Measurements from ENCODE around the gene ERBB4.
"Not testable (repeated sequence)": the region's sequence is repeated elsewhere in the genome, so short reads cannot be mapped to it uniquely, and the experiment has no call there.

ERBB4 gene

DNA sequence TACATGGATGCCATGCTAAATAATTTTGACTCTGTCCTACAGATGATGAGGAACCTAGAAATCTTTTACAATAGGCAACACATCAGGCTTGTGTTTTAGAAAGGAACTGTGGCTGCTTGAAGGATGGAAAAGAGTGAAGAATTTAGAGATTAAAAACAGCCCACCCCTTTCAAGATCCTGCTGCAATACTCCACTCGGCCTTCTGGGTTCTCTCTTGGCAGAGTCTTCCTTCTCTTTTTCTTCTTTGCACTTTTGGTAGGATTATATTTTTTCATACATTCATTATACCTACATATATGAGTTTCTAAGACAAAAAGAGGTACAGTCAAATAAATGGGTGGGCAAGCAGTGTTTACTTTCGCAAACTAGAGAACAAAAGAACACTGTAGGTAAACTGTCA, 474.3 kb downstream of the ERBB4 start:
- DNase-seq (ENCODE audit: low spot score) = no peak

DNA sequence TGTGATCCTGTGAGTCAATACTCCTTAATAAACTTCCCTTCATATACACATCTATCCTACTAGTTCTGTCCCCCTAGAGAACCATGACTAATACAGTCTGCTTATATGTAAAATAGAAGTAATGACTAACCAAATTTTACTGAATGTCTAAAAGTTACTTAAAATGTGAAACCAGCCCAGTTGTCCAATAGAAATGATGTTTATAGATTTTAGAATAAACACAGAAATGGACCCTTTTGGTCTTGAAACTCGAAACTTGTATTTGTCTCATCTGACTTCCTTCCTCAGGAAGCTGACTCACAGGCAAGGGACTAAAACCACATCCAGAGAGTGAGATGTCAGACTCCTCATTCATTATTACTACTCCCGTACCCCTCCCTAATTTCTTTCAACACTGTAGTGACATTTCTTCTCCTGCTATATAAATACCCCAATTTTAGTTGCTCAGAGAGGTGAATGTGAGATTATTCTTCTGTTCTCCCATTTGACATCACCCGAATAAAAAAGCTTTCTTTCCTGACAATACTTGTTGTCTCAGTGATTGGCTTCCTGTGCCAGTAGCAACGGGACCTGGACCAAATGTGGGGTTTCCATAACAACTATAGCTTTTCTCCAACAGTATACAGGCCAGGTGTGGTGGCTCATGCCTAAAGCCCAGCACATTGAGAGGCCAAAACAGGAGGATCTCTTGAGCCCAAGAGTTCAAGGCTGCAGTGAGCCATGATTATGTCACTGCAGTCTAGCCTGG, 486.0 kb downstream of the ERBB4 start:
- DNase-seq (ENCODE audit: low spot score) = no peak

DNA sequence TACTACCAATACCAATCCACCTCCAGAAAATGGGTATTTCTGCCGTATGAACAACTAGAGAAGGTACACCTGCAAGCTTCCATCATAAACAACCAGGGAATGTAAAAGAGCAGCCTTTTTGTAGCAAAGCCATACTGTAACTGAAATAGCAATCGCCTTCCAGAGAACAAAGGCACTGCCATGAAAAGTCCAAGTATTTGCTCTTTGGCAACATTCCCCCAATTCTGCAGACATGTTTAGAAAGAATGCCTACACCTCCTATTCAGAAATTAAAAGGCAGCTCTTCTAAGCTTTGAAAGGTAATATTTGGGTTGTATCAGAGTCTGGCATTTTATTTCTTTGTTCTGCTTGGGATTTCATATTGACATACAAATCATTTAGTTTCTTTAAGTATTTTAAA, 487.7 kb downstream of the ERBB4 start:
- no peak for DNase-seq (ENCODE audit: low spot score)

- no peak for DNase-seq (ENCODE audit: low spot score)
Measured at GRCh38 chr2:212042562-212042961, 496.0 kb downstream of the ERBB4 start.

DNA sequence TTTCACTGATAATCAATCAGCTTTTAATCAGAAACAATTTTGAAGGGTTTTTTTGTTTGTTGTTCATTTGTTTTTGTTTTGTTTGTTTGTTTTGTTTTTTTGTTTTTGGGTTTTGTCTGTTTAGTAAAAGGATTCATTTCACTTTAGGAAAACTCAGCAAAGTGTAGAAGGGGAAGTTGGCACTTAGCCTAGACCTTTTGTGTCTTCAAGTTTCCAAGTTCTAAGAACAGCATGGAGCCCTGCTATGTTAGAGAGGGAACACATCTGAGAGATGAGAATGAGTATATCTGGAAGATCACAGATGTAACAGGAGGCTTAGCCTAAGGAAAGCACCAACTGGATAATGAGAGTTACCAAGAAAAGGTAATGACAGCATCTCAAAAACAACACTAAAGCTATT, 501.5 kb downstream of the ERBB4 start:
- no peak for DNase-seq (ENCODE audit: low spot score)

DNA sequence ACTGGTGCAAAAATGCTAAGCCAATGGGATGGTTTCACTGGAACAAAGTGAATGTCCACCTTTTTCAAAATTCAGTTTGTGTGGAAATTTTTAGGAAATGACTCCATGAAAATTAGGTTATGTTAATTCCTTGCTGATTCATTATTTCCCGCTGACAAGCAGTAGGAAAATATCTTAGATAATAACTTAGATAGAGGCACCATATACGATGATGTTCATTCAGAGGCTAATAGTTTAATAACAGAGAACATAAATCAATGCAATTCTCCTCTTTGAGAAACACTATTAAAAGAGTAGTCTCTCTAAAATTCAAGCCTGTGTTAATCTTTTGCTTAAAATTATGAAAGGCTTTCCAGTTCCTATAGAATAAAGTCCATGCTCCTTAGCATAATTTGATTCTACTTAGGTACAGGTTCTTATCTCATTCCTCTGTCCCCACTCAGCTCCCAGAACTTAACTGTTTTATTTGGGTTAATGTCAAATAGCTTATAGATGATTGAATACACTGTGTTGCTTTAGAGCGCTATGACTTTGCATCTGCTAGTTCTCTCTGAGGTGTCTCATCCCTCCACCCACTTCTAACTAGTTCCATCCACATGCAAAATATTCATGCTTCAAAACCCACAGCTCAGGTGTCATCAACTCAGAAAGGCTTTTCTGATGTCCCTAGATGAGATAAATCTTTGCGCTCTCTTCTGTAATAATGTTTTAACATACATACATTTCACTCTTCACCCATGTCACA, 503.6 kb downstream of the ERBB4 start:
- no peak for DNase-seq (ENCODE audit: low spot score)

- no peak for DNase-seq (ENCODE audit: low spot score)
Measured at GRCh38 chr2:212033888-212034287, 504.7 kb downstream of the ERBB4 start.

DNA sequence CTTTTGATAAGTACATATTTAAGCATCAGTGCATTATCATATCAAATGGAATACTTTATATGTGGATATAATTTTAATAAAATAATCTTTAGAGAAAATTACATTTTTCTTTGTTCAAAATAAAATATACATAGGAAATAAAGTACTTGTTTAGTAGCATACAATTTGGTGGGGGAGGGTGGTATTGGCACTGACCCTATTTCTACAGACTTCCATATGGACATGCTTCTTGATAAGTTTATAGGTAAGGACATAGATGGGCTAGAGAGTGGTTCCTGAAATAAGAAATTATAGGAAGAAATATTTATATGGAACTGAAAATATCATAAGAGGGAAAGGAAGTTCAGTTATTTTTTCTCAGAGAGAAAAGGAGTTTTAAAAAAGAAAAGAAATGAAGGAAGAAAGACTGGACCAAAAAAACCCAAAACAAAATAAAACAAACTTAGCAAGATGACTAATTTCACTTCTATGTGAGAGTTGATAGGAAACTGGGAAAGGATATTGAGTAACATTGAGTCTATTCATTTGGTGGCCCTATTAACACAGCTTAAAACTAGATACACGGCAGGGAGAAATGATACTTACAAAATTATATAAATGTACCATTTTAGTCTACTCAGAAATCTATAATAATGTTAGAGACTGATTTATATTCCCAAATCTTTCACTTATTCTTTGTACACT, 505.9 kb downstream of the ERBB4 start:
- DNase-seq (ENCODE audit: low spot score) = no peak

GRCh38 chr2:212032032-212032431, 506.6 kb downstream of the ERBB4 start:
- no peak for DNase-seq (ENCODE audit: low spot score)

DNA sequence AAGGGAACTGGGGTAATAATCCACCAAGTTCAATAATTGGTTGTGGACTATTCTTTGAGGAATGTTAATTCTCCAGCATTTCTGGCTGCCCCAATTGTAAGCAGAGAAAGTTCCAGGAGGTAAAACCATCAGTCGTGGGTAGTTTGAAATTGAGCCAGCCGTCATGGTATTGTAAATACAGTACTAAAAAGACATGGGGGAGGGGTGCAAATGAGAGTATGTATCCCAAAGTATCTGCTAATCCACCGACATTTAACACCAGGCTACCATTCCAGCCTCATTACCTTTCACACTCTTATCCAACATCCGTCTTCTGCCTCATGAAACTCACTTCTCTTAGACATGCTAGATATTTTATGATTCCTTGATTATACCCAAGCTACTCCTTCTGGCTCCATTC, 507.9 kb downstream of the ERBB4 start:
- no peak for DNase-seq (ENCODE audit: low spot score)

DNA sequence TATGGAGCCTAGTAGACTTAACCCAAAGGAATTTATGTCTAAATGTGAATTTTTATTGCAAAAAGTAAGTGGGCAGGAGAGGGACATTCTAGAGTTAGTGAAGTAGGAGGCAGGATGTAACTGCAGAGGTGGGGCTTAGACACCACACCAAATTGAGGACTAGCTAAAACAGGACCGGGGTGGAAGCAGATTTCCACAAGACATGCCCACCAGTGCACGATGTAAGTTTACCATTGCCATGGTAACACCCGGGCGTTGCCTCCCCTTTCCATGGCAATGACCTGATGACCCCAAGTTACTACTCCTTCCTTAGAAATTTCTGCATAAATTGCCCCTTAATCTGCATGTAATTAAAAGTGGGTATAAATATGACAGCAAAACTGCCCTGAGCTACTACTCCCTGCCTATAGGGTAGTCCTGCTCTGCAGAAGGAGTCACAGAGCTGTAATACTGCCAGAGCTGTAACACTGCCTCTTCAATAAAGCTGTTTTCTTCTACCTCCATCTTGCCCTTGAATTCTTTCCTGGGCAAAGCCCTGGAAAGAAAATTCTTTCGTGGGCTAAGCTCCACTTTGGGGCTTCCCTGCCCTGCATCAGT, 509.7 kb downstream of the ERBB4 start:
- no peak for DNase-seq (ENCODE audit: low spot score)

DNA sequence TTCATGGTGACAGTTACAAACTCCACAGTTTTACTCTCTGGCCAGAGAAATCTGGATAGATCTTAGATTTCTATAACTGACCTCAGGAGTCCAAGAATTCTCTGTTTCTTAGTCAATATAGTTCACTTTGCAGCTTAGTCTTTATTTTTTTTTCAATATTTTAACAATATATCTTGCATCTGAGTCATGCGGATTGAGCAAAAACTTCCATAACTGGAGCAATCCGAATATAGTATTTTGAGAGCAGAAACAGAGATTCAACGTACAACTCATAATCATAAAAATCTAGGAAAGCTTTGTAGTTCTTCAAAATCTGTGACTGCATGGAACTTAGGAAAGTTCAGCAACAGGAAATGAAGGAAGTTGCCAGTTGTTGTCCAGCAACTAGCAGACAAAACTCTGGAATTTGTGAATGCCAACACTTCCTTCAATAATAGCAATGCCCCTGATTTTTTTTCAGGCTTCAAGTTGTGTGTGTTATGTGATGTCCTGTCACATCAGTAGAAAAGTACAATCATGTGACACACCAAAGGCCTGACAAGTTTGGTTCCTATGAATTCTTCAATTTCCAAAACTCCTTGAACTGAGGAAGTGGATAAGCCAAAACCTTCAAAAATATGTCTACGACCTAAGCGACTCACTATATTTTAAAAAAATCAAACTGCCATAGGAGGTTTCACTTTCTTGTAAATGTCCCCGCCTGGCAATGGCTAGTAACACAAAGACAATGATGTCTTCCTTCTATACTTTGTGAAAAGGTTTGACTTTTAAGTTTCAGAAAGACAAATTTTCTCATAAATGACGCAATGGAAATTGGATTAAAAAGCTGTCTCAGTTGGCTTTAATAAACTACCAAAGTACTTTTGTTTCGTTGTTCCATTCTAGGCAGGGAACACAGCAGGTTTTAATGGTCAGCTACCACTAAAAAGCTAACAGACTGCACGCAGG, 510.6 kb downstream of the ERBB4 start:
- DNase-seq (ENCODE audit: low spot score) = no peak

DNA sequence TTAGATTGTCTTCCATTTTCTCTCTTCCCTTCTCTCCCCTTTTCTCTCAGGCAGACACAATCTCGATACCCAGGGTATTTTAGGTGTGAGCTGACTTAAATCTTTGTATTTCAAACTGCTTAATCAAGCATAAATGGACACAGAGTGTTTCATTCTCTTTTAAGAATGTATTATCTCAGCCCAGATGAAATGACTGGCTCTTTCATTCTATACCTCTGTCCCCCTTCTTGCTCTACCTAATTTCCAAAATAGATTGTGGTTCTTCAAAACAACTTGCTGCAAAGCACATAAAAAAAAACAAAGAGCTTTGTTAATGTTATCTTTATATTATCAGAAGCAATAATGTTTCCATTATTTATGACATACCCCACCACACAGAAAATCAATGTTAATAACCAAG, 514.6 kb downstream of the ERBB4 start:
- no peak for DNase-seq (ENCODE audit: low spot score)

GRCh38 chr2:212022966-212023365, 515.6 kb downstream of the ERBB4 start:
- no peak for DNase-seq (ENCODE audit: low spot score)

DNA sequence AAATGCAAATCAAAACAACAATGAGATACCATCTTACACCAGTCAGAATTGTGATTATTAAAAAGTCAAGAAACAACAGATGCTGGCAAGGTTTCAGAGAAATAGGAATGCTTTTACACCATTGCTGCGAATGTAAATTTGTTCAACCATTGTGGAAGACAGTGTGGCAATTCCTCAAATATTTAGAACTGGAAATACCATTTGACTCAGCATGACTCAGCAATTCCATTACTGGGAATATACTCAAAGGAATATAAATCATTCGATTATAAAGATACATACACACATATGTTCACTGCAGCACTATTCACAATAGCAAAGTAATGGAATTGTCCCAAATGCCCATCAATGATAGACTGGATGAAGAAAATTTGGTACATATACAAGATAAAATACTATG, 516.7 kb downstream of the ERBB4 start:
- no peak for DNase-seq (ENCODE audit: low spot score)

DNA sequence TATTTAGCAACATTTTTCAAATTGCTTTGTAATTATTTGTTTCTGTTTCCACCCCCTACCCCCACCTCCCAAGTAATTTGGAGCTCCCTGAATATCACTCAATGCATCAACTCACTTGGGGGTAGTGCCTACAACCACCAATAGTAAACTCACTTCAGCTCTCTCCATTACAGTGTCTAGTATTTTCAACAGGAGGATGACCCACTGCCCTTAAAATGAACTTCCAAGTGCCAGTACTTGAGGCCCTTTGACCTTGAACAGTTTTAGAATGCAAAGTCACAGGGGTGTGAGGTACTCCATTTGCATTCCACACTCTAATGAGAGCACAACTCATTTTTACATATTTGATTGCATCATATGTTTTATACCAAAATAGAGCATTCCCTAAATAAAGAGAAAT, 523.0 kb downstream of the ERBB4 start:
- no peak for DNase-seq (ENCODE audit: low spot score)

DNA sequence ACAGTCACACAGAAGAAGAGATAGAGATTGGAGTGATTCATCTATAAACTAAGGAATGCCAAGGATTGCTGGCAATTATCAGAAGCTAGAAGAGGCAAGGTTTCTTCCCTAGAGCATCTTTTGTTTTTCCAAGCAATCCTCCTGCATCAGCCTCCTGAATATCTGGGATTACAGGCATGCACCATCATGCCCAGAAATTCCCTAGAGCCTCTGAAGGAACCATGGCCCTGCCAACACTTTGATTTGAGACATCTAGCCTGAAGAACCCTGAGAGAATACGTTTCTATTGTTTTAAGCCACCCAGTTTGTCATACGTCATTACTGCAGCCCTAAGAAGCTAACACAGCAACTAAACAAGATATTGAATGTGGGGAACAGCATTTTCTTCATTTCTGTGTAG, 525.0 kb downstream of the ERBB4 start:
- DNase-seq (ENCODE audit: low spot score) = no peak

DNA sequence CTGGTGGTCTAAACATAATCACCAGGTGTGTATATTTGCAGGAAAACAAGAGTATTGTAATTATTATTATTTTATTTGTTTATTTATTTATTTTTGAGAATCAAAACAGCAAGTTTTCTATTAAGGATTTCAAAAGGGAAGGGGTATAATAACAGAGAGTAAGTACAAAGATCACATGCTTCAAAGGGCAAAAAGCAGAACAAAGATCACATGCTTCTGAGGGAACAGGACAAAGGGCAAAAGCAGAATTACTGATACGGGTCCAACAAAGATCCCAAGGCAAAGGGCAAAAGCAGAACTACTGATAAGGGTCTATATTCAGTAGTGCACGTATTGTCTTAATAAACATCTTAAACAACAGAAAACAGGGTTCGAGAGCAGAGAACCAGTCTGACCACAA, 528.3 kb downstream of the ERBB4 start:
- not testable (repeated sequence) for DNase-seq (ENCODE audit: low spot score)

DNA sequence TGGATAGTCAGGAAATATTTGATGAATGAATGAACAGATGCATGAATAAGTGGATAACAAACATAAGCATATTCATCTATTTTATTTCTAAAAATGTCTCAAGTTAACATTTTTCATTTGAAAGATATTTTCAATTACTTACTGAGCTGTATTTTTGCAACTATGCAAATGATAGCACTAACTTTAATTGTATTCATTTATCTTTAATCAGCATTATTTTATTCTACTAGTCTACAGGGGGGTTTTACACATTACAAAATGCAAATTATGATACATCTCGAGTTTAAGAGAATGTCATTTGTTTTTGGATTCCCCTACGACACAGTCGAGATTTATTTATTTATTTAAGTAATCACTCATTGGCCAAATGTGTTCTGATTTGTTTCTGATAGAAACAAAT, 530.6 kb downstream of the ERBB4 start:
- no peak for DNase-seq (ENCODE audit: low spot score)

- DNase-seq (ENCODE audit: low spot score) = no peak
Measured at GRCh38 chr2:212005085-212005671, 533.4 kb downstream of the ERBB4 start.

DNA sequence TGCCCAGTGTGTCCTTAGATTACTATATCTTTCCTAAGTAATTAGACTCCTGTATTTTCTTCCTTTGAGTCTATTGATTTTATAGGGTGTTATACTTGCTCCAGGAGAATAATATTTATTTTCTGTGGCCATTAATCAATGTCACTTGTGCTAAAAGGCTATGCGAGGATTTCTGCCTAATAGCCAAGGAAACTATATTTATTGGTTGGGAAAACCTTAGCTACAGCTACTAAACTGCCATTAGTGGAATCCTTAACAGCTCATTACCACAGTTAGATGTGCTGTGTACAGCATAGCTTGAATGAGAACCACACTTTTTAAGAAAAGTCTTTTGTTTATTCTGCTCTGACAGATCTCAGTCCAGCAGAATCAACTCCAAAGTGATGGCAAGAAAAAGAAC, 537.3 kb downstream of the ERBB4 start:
- DNase-seq (ENCODE audit: low spot score) = no peak
